HEK293 (cell line): Measurements from ENCODE around the gene AFF3.

Source experiments
- CTCF ChIA-PET: fragments of 350-600 bp; formaldehyde crosslinking; extraction: SDS; loops from one replicate; lab custom pipeline; 2021; ENCODE audit warnings: antibody characterized with exemption; lab: Yijun Ruan, JAX
- POLR2A ChIA-PET: fragments of 300-600 bp; formaldehyde crosslinking; extraction: SDS; loops from one replicate; lab custom pipeline; 2020; ENCODE audit warnings: antibody characterized with exemption, inconsistent platforms; lab: Yijun Ruan, JAX
- H3K27ac ChIP-seq: fragments of 200-500 bp; sonication (Bioruptor generic); 2 replicates; pipeline ENCODE4 v1.5.1; 2014; ENCODE audit warnings: low read depth, low read length, control low read depth, inconsistent platforms; ENCODE audit errors: extremely low read depth
- H3K36me3 ChIP-seq, 2 experiments: fragments of 200-500 bp in 1 of 2; sonication (Bioruptor generic) in 1 of 2; 1 replicate in 1 of 2; 2 replicates in 1 of 2; pipeline ENCODE4 v1.5.1; 2014 to 2017; ENCODE audit warnings: inconsistent platforms in 2 of 2, low read length in 2 of 2; ENCODE audit not compliant: control insufficient read depth in 2 of 2, insufficient read depth in 1 of 2
- H3K4me1 ChIP-seq: fragments of 200-500 bp; sonication (Bioruptor generic); 2 replicates; pipeline ENCODE4 v1.5.1; 2014; ENCODE audit warnings: mild to moderate bottlenecking, low read length, inconsistent platforms; ENCODE audit not compliant: control insufficient read depth, insufficient read depth
- H3K4me3 ChIP-seq: 2 replicates; pipeline ENCODE4 v1.5.1; 2011; ENCODE audit warnings: low read depth, mild to moderate bottlenecking, control low read depth, low read length, moderate library complexity
- H3K9me3 ChIP-seq: fragments of 200-500 bp; sonication (Bioruptor generic); 2 replicates; pipeline ENCODE4 v1.5.1; 2014; ENCODE audit warnings: low read depth, low read length, inconsistent platforms; ENCODE audit not compliant: control insufficient read depth, insufficient read depth
- EGR2 ChIP-seq: fragments of 450-650 bp; formaldehyde crosslinking; IDR thresholded peaks from 2 replicates; pipeline ENCODE4 v1.5.1; 2016; ENCODE audit warnings: low read depth, missing biosample characterization, missing genetic modification characterization
- GLIS2 ChIP-seq: fragments of 450-650 bp; formaldehyde crosslinking; IDR thresholded peaks from 2 replicates; pipeline ENCODE4 v1.5.1; 2016; ENCODE audit warnings: missing biosample characterization, missing genetic modification characterization
- MZF1 ChIP-seq: fragments of 450-650 bp; formaldehyde crosslinking; IDR thresholded peaks from 2 replicates; pipeline ENCODE4 v1.5.1; 2017; ENCODE audit warnings: missing biosample characterization, missing genetic modification characterization, borderline replicate concordance
- SETDB1 ChIP-seq: IDR thresholded peaks from one replicate; pipeline ENCODE4 v1.6.1; 2017; ENCODE audit warnings: mild to moderate bottlenecking, low read length, moderate library complexity, mixed read lengths; ENCODE audit not compliant: insufficient read length
- ZBTB1 ChIP-seq: fragments of 450-650 bp; formaldehyde crosslinking; IDR thresholded peaks from 2 replicates; pipeline ENCODE4 v1.5.1; 2016; ENCODE audit warnings: missing biosample characterization, missing genetic modification characterization
- ZBTB17 ChIP-seq: fragments of 450-650 bp; formaldehyde crosslinking; IDR thresholded peaks from 2 replicates; pipeline ENCODE4 v1.5.1; 2016; ENCODE audit warnings: missing biosample characterization, missing genetic modification characterization
- ZBTB48 ChIP-seq: fragments of 450-650 bp; formaldehyde crosslinking; IDR thresholded peaks from 2 replicates; pipeline ENCODE4 v1.5.1; 2016; ENCODE audit warnings: missing biosample characterization, missing genetic modification characterization
- ZEB2 ChIP-seq: fragments of 450-650 bp; formaldehyde crosslinking; IDR thresholded peaks from 2 replicates; pipeline ENCODE4 v1.5.1; 2016; ENCODE audit warnings: missing biosample characterization, missing genetic modification characterization
- ZFP41 ChIP-seq: fragments of 450-650 bp; formaldehyde crosslinking; IDR thresholded peaks from 2 replicates; pipeline ENCODE4 v1.5.1; 2016; ENCODE audit warnings: missing biosample characterization, missing genetic modification characterization, borderline replicate concordance
- ZFP69B ChIP-seq: fragments of 450-650 bp; formaldehyde crosslinking; IDR thresholded peaks from 2 replicates; pipeline ENCODE4 v1.5.1; 2016; ENCODE audit warnings: missing biosample characterization, missing genetic modification characterization
- ZNF202 ChIP-seq: fragments of 450-650 bp; formaldehyde crosslinking; IDR thresholded peaks from 2 replicates; pipeline ENCODE4 v1.5.1; 2016; ENCODE audit warnings: missing biosample characterization, missing genetic modification characterization, borderline replicate concordance
- ZNF214 ChIP-seq: fragments of 450-650 bp; formaldehyde crosslinking; IDR thresholded peaks from 2 replicates; pipeline ENCODE4 v1.5.1; 2017; ENCODE audit warnings: missing biosample characterization, mild to moderate bottlenecking, missing genetic modification characterization, borderline replicate concordance
- ZNF221 ChIP-seq: fragments of 450-650 bp; formaldehyde crosslinking; IDR thresholded peaks from 2 replicates; pipeline ENCODE4 v1.5.1; 2017; ENCODE audit warnings: missing biosample characterization, missing genetic modification characterization, borderline replicate concordance
- ZNF266 ChIP-seq: fragments of 450-650 bp; formaldehyde crosslinking; IDR thresholded peaks from 2 replicates; pipeline ENCODE4 v1.5.1; 2016; ENCODE audit warnings: missing biosample characterization, missing genetic modification characterization, low read depth
- ZNF350 ChIP-seq: fragments of 450-650 bp; formaldehyde crosslinking; IDR thresholded peaks from 2 replicates; pipeline ENCODE4 v1.5.0; 2017; ENCODE audit warnings: missing biosample characterization, mild to moderate bottlenecking, missing genetic modification characterization
- ZNF394 ChIP-seq: fragments of 450-650 bp; formaldehyde crosslinking; IDR thresholded peaks from 2 replicates; pipeline ENCODE4 v1.5.1; 2016; ENCODE audit warnings: missing biosample characterization, missing genetic modification characterization, mild to moderate bottlenecking, moderate library complexity, borderline replicate concordance
- ZNF510 ChIP-seq: fragments of 450-650 bp; formaldehyde crosslinking; IDR thresholded peaks from 2 replicates; pipeline ENCODE4 v1.5.1; 2018; ENCODE audit warnings: mild to moderate bottlenecking, missing genetic modification characterization, missing biosample characterization; ENCODE audit not compliant: insufficient replicate concordance
- ZNF521 ChIP-seq: fragments of 450-650 bp; formaldehyde crosslinking; IDR thresholded peaks from 2 replicates; pipeline ENCODE4 v1.5.1; 2017; ENCODE audit warnings: missing biosample characterization, mild to moderate bottlenecking, missing genetic modification characterization
- ZNF529 ChIP-seq: fragments of 450-650 bp; formaldehyde crosslinking; IDR thresholded peaks from 2 replicates; pipeline ENCODE4 v1.5.1; 2017; ENCODE audit warnings: missing genetic modification characterization, missing biosample characterization; ENCODE audit not compliant: insufficient replicate concordance
- ZNF560 ChIP-seq: fragments of 450-650 bp; formaldehyde crosslinking; IDR thresholded peaks from 2 replicates; pipeline ENCODE4 v1.5.1; 2017; ENCODE audit warnings: missing biosample characterization, missing genetic modification characterization, borderline replicate concordance
- ZNF561 ChIP-seq: fragments of 450-650 bp; IDR thresholded peaks from 2 replicates; pipeline ENCODE4 v1.5.1; 2018; ENCODE audit warnings: missing biosample characterization, missing genetic modification characterization, borderline replicate concordance
- ZNF623 ChIP-seq: fragments of 450-650 bp; formaldehyde crosslinking; IDR thresholded peaks from 2 replicates; pipeline ENCODE4 v1.5.1; 2016; ENCODE audit warnings: missing biosample characterization, missing genetic modification characterization
- TF ChIP-seq, protein P1 (sequence below): fragments of 450-650 bp; formaldehyde crosslinking; IDR thresholded peaks from 2 replicates; pipeline ENCODE4 v1.5.1; 2017; ENCODE audit warnings: missing biosample characterization, missing genetic modification characterization
- TF ChIP-seq, protein P2 (sequence below): fragments of 450-650 bp; formaldehyde crosslinking; IDR thresholded peaks from 2 replicates; pipeline ENCODE4 v1.5.1; 2016; ENCODE audit warnings: missing biosample characterization, missing genetic modification characterization

AFF3 gene

DNA sequence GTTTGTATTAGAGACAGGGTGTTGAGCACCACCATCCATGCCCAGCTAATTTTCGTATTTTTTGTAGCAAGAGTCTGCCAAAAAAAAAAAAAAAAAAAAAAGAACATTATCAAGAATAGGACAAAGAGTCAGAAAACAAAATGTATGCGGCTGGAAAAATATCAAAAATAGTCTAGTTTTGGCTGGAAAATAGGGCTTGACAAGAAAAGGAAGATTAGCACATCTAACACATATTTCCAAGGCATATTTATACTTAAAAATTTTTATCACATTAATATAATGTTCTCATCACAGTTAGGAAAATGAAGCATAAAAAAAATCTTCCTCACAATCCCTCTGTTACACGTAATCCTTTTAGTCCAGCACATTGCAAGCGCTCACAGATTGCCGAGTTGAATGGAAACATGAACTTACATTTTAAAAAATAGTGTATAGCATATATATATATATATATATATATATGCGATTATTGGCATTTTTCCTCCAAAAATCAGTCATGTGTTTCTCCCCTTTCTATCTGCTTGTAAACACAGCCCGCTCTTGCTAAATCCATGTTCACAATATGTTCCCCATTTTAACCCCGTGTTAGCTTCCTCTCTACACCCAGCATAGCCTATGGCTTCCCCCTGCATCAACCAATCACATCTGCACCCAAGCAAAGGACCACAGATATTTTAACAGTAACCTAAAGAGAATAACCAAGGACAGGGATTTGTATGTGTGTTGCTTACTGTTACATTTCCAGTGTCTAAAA, 183.0 kb downstream of the AFF3 start:
- CTCF ChIA-PET = no interaction called here
- TF ChIP-seq ZNF394 (tag by site-specific recombination) (no peak), ZNF221 (tag by site-specific recombination) (no peak), GLIS2 (tag by site-specific recombination) (no peak)
- peaks cover 6% of the 10 kb centered on the region; the same call in 1 of the 2 replicates for H3K4me1 ChIP-seq
- no peak overlapping the region for H3K27ac ChIP-seq
- no peaks in the 10 kb centered on the region for H3K9me3 ChIP-seq
- no peaks in the 10 kb centered on the region for H3K36me3 ChIP-seq
- no peak overlapping the region for H3K4me3 ChIP-seq
- POLR2A ChIA-PET = no interaction called here

- POLR2A ChIA-PET = no interaction called here
- TF ChIP-seq EGR2 (tag by site-specific recombination) = no peak
- no peak for TF ChIP-seq ZEB2 (tag by site-specific recombination)
- no peak for TF ChIP-seq ZNF202 (tag by site-specific recombination)
- no peak for TF ChIP-seq ZFP69B (tag by site-specific recombination)
- no peak for TF ChIP-seq ZNF560 (tag by site-specific recombination)
- no peak for TF ChIP-seq ZNF529 (tag by site-specific recombination)
- TF ChIP-seq ZBTB48 = no peak
- TF ChIP-seq, protein P1, sequence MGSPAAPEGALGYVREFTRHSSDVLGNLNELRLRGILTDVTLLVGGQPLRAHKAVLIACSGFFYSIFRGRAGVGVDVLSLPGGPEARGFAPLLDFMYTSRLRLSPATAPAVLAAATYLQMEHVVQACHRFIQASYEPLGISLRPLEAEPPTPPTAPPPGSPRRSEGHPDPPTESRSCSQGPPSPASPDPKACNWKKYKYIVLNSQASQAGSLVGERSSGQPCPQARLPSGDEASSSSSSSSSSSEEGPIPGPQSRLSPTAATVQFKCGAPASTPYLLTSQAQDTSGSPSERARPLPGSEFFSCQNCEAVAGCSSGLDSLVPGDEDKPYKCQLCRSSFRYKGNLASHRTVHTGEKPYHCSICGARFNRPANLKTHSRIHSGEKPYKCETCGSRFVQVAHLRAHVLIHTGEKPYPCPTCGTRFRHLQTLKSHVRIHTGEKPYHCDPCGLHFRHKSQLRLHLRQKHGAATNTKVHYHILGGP (tag by site-specific recombination) = no peak
- no peak for TF ChIP-seq MZF1 (tag by site-specific recombination)
- TF ChIP-seq SETDB1 = no peak
- TF ChIP-seq ZNF350 = no peak
- TF ChIP-seq ZBTB1 (tag by site-specific recombination) = no peak
- TF ChIP-seq, all 188 proteins: peak for 0
- CTCF ChIA-PET = interaction anchor here (0.7 kb wide), 1 partner anchor 31 kb away, joined by 4 read pairs; no protein-coding TSS in a partner anchor
- Histone ChIP-seq H3K4me3 (no peak overlapping the region), H3K36me3 (no peaks in the 10 kb centered on the region), H3K9me3 (no peaks in the 10 kb centered on the region), H3K27ac (no peak overlapping the region), H3K4me1 (peaks cover 6% of the 10 kb centered on the region; the same call in 1 of the 2 replicates)
Measured at GRCh38 chr2:99957332-99958133, 184.9 kb downstream of the AFF3 start.

- H3K9me3 ChIP-seq = no peaks in the 10 kb centered on the region
- no peaks in the 10 kb centered on the region for H3K36me3 ChIP-seq
- TF ChIP-seq, protein P2, sequence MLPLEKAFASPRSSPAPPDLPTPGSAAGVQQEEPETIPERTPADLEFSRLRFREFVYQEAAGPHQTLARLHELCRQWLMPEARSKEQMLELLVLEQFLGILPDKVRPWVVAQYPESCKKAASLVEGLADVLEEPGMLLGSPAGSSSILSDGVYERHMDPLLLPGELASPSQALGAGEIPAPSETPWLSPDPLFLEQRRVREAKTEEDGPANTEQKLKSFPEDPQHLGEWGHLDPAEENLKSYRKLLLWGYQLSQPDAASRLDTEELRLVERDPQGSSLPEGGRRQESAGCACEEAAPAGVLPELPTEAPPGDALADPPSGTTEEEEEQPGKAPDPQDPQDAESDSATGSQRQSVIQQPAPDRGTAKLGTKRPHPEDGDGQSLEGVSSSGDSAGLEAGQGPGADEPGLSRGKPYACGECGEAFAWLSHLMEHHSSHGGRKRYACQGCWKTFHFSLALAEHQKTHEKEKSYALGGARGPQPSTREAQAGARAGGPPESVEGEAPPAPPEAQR (tag by site-specific recombination) = no peak
- TF ChIP-seq ZNF623 (tag by site-specific recombination) (no peak), ZNF521 (tag by site-specific recombination) (no peak), ZFP41 (no peak), ZNF266 (tag by site-specific recombination) (no peak), ZNF214 (tag by site-specific recombination) (no peak), ZNF510 (tag by site-specific recombination) (no peak), ZBTB17 (tag by site-specific recombination) (no peak), ZNF561 (tag by site-specific recombination) (no peak)
- no peak overlapping the region for H3K4me3 ChIP-seq
- no peak overlapping the region for H3K27ac ChIP-seq
- POLR2A ChIA-PET = no interaction called here
- CTCF ChIA-PET = interaction anchor here (0.7 kb wide), 1 partner anchor 400 kb away, joined by 4 read pairs; no protein-coding TSS in a partner anchor
- peaks cover 6% of the 10 kb centered on the region; the same call in 1 of the 2 replicates for H3K4me1 ChIP-seq
Measured at GRCh38 chr2:99956232-99957030, 186.0 kb downstream of the AFF3 start.
